ENCODE results near the gene GRIA3.

- no peak for TF ChIP-seq CTCF (IDR thresholded peaks at IDR 0.05; ENCODE audit: poor library complexity)
- TF ChIP-seq EZH2phosphoT487 (IDR thresholded peaks at IDR 0.05; ENCODE audit: low read depth, severe bottlenecking, unreplicated experiment): no peak
Measured at GRCh38 chrX:123447506-123447905, 263.4 kb downstream of the GRIA3 start.
